ENCODE results near the gene TLR4.

DNA sequence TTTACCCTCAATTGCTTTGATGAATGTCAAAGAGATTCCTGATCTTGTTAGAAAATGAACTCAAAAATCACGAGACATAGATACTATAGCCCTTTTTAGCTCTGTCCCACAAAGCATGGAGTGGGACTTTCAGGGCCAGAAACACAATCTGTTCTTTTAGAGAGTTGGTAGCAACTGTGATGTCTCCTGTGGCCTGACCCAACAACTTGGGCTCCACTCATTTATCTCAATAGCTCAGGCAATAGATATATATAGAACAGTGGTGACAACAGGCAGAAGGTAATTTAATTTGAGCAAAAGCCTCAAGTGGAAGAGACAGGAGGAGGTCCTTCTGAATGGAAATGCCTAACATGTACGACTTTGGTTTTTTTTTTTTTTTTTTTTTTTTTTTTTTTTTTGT is 25.2 kb downstream of the TLR4 start:
- TF ChIP-seq, protein P1, sequence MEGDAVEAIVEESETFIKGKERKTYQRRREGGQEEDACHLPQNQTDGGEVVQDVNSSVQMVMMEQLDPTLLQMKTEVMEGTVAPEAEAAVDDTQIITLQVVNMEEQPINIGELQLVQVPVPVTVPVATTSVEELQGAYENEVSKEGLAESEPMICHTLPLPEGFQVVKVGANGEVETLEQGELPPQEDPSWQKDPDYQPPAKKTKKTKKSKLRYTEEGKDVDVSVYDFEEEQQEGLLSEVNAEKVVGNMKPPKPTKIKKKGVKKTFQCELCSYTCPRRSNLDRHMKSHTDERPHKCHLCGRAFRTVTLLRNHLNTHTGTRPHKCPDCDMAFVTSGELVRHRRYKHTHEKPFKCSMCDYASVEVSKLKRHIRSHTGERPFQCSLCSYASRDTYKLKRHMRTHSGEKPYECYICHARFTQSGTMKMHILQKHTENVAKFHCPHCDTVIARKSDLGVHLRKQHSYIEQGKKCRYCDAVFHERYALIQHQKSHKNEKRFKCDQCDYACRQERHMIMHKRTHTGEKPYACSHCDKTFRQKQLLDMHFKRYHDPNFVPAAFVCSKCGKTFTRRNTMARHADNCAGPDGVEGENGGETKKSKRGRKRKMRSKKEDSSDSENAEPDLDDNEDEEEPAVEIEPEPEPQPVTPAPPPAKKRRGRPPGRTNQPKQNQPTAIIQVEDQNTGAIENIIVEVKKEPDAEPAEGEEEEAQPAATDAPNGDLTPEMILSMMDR (conservative IDR thresholded peaks at IDR 0.05; ENCODE audit: low read depth in 2 of 2), result no peak
- TF ChIP-seq, protein P2, sequence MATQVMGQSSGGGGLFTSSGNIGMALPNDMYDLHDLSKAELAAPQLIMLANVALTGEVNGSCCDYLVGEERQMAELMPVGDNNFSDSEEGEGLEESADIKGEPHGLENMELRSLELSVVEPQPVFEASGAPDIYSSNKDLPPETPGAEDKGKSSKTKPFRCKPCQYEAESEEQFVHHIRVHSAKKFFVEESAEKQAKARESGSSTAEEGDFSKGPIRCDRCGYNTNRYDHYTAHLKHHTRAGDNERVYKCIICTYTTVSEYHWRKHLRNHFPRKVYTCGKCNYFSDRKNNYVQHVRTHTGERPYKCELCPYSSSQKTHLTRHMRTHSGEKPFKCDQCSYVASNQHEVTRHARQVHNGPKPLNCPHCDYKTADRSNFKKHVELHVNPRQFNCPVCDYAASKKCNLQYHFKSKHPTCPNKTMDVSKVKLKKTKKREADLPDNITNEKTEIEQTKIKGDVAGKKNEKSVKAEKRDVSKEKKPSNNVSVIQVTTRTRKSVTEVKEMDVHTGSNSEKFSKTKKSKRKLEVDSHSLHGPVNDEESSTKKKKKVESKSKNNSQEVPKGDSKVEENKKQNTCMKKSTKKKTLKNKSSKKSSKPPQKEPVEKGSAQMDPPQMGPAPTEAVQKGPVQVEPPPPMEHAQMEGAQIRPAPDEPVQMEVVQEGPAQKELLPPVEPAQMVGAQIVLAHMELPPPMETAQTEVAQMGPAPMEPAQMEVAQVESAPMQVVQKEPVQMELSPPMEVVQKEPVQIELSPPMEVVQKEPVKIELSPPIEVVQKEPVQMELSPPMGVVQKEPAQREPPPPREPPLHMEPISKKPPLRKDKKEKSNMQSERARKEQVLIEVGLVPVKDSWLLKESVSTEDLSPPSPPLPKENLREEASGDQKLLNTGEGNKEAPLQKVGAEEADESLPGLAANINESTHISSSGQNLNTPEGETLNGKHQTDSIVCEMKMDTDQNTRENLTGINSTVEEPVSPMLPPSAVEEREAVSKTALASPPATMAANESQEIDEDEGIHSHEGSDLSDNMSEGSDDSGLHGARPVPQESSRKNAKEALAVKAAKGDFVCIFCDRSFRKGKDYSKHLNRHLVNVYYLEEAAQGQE (IDR thresholded peaks at IDR 0.05; ENCODE audit: unreplicated experiment), result no peak

Measured in GM23338 (cell line).